HEK293 (cell line): ENCODE results near the gene NR2F2.

Experiments
- ATF2 ChIP-seq: fragments of 450-650 bp; formaldehyde crosslinking; IDR thresholded peaks from 2 replicates; pipeline ENCODE4 v1.5.1; 2016; ENCODE audit warnings: missing biosample characterization, missing genetic modification characterization, low read depth
- EGR2 ChIP-seq: fragments of 450-650 bp; formaldehyde crosslinking; IDR thresholded peaks from 2 replicates; pipeline ENCODE4 v1.5.1; 2016; ENCODE audit warnings: low read depth, missing biosample characterization, missing genetic modification characterization
- FEZF1 ChIP-seq: fragments of 450-650 bp; formaldehyde crosslinking; IDR thresholded peaks from 2 replicates; pipeline ENCODE4 v1.5.1; 2016; ENCODE audit warnings: missing biosample characterization, missing genetic modification characterization
- INSM2 ChIP-seq: fragments of 450-650 bp; formaldehyde crosslinking; IDR thresholded peaks from 2 replicates; pipeline ENCODE4 v1.5.1; 2016; ENCODE audit warnings: missing biosample characterization, missing genetic modification characterization
- MEIS1 ChIP-seq: sonication (generic); formaldehyde crosslinking; IDR thresholded peaks from 2 replicates; pipeline ENCODE4 v1.8.1; 2022; ENCODE audit warnings: missing genetic modification reagents, mild to moderate bottlenecking, borderline replicate concordance
- PATZ1 ChIP-seq: fragments of 450-650 bp; formaldehyde crosslinking; IDR thresholded peaks from 2 replicates; pipeline ENCODE4 v1.5.1; 2016; ENCODE audit warnings: missing biosample characterization, missing genetic modification characterization
- PRDM2 ChIP-seq: fragments of 450-650 bp; formaldehyde crosslinking; IDR thresholded peaks from 2 replicates; pipeline ENCODE4 v1.5.1; 2016; ENCODE audit warnings: missing biosample characterization, missing genetic modification characterization, borderline replicate concordance
- REST ChIP-seq: fragments of 450-650 bp; formaldehyde crosslinking; IDR thresholded peaks from 2 replicates; pipeline ENCODE4 v1.5.1; 2016; ENCODE audit warnings: missing biosample characterization, missing genetic modification characterization
- ZBTB11 ChIP-seq: fragments of 450-650 bp; formaldehyde crosslinking; conservative IDR thresholded peaks from 2 replicates; pipeline ENCODE4 v1.5.1; 2016; ENCODE audit warnings: low read depth, missing biosample characterization, missing genetic modification characterization
- ZBTB8A ChIP-seq: fragments of 450-650 bp; formaldehyde crosslinking; IDR thresholded peaks from 2 replicates; pipeline ENCODE4 v1.5.1; 2016; ENCODE audit warnings: missing biosample characterization, missing genetic modification characterization
- ZNF146 ChIP-seq: fragments of 450-650 bp; formaldehyde crosslinking; IDR thresholded peaks from 2 replicates; pipeline ENCODE4 v1.5.1; 2016; ENCODE audit warnings: missing biosample characterization, missing genetic modification characterization
- ZNF335 ChIP-seq: fragments of 450-650 bp; formaldehyde crosslinking; conservative IDR thresholded peaks from 2 replicates; pipeline ENCODE4 v1.5.1; 2016; ENCODE audit warnings: missing biosample characterization, missing genetic modification characterization
- ZNF341 ChIP-seq: fragments of 450-650 bp; formaldehyde crosslinking; IDR thresholded peaks from 2 replicates; pipeline ENCODE4; 2016; ENCODE audit warnings: low read depth, missing biosample characterization, missing genetic modification characterization
- ZNF37A ChIP-seq: fragments of 450-650 bp; IDR thresholded peaks from 2 replicates; pipeline ENCODE4 v1.5.1; 2018; ENCODE audit warnings: missing biosample characterization, missing genetic modification characterization
- ZNF394 ChIP-seq: fragments of 450-650 bp; formaldehyde crosslinking; IDR thresholded peaks from 2 replicates; pipeline ENCODE4 v1.5.1; 2016; ENCODE audit warnings: missing biosample characterization, missing genetic modification characterization, mild to moderate bottlenecking, moderate library complexity, borderline replicate concordance
- ZNF513 ChIP-seq: fragments of 450-650 bp; IDR thresholded peaks from 2 replicates; pipeline ENCODE4 v1.5.1; 2018; ENCODE audit warnings: missing biosample characterization, missing genetic modification characterization
- ZNF626 ChIP-seq: fragments of 450-650 bp; sonication (Bioruptor Pico); formaldehyde crosslinking; IDR thresholded peaks from 2 replicates; pipeline ENCODE4 v1.5.1; 2018; ENCODE audit warnings: missing biosample characterization, missing genetic modification characterization, inconsistent platforms
- ZNF664 ChIP-seq: fragments of 450-650 bp; formaldehyde crosslinking; IDR thresholded peaks from 2 replicates; pipeline ENCODE4 v1.5.1; 2016; ENCODE audit warnings: missing biosample characterization, missing genetic modification characterization

NR2F2 gene

GRCh38 chr15:96353930-96354730 is 23.6 kb downstream of the NR2F2 start (continued):
- peak; percentile 77 for TF ChIP-seq ZBTB11 (tag by site-specific recombination)
- TF ChIP-seq ZNF146 (tag by site-specific recombination): no peak
- TF ChIP-seq MEIS1: no peak
- no peak for TF ChIP-seq ZNF626 (tag by site-specific recombination)
- peak; percentile 60 for TF ChIP-seq PATZ1 (tag by site-specific recombination)
- peak; percentile 45; the same call in 1 of the 2 replicates for TF ChIP-seq ZNF335 (tag by site-specific recombination)
- TF ChIP-seq ZNF664 (tag by site-specific recombination): no peak
- TF ChIP-seq EGR2 (tag by site-specific recombination): peak; percentile 92
- TF ChIP-seq INSM2 (tag by site-specific recombination): no peak
- TF ChIP-seq ATF2: no peak
- TF ChIP-seq ZNF513 (tag by site-specific recombination): no peak
- TF ChIP-seq ZBTB8A (tag by site-specific recombination): peak; percentile 81
- TF ChIP-seq REST (tag by site-specific recombination): no peak
- TF ChIP-seq ZNF394 (tag by site-specific recombination): no peak
- TF ChIP-seq PRDM2: no peak
- TF ChIP-seq ZNF37A (tag by site-specific recombination): no peak
- 0 out of 2 replicates have a peak, but pooled peaks have one; percentile 19 for TF ChIP-seq ZNF341 (tag by site-specific recombination)
- no peak for TF ChIP-seq FEZF1
